H1 (cell line): Measurements from ENCODE around the gene S100A10. TPM values are rescaled to one million over a fixed set of nuclear protein-coding genes. Genes with fewer than 3 reads are reported as not detected.

Experiments used
- CTCF ChIA-PET: fragments of 300-600 bp; sonication (Branson Sonifier 250); formaldehyde crosslinking; loops from one replicate; lab custom pipeline; 2021; ENCODE audit not compliant: partially characterized antibody; lab: Charles Lee
- POLR2A ChIA-PET: fragments of 300-600 bp; sonication (Branson Sonifier 250); formaldehyde crosslinking; loops from one replicate; lab custom pipeline; 2021; ENCODE audit warnings: inconsistent platforms; ENCODE audit not compliant: partially characterized antibody; lab: Charles Lee
- DNase-seq, 2 experiments: peaks; one replicate each; pipeline versions ENCODE4 v3.0.0 to v3.0.0-alpha.2; 2010 to 2022; ENCODE audit warnings: low spot score in 2 of 2, low read depth in 1 of 2, mixed read lengths in 1 of 2
- FAIRE-seq: peaks from 2 replicates; lab custom pipeline; 2011; peaks lifted over from hg19 to GRCh38; lab: Jason Lieb, UNC
- H2AFZ ChIP-seq: 2 replicates; pipeline ENCODE4 v1.8.1; 2012; ENCODE audit warnings: low read length, inconsistent platforms
- H2AK5ac ChIP-seq: 2 replicates; pipeline ENCODE4 v1.6.1; 2013; ENCODE audit warnings: low read depth, low read length
- H2BK120ac ChIP-seq: replicated peaks from 2 replicates; pipeline ENCODE3; 2013; ENCODE audit warnings: low read depth, low read length, inconsistent platforms
- H2BK12ac ChIP-seq: 2 replicates; pipeline ENCODE4 v1.6.1; 2013; ENCODE audit warnings: low read depth, low read length
- H2BK15ac ChIP-seq: 2 replicates; pipeline ENCODE4 v1.6.1; 2013; ENCODE audit warnings: low read length
- H2BK20ac ChIP-seq: 2 replicates; pipeline ENCODE4 v1.6.1; 2013; ENCODE audit warnings: low read length
- H2BK5ac ChIP-seq: 2 replicates; pipeline ENCODE4 v1.6.1; 2013; ENCODE audit warnings: low read depth, low read length
- H3K14ac ChIP-seq: 2 replicates; pipeline ENCODE4 v1.6.1; 2013; ENCODE audit warnings: inconsistent platforms; ENCODE audit not compliant: insufficient read length
- H3K18ac ChIP-seq: 2 replicates; pipeline ENCODE4 v1.6.1; 2013; ENCODE audit warnings: low read length; ENCODE audit errors: extremely low read depth
- H3K23ac ChIP-seq: 2 replicates; pipeline ENCODE4 v1.6.1; 2013; ENCODE audit warnings: inconsistent platforms; ENCODE audit not compliant: insufficient read length
- H3K23me2 ChIP-seq: 2 replicates; pipeline ENCODE4 v1.6.1; 2013; ENCODE audit warnings: low read depth, low read length
- H3K27ac ChIP-seq: 2 replicates; pipeline ENCODE4 v1.6.1; 2011; ENCODE audit warnings: low read depth, low read length, inconsistent platforms
- H3K27me3 ChIP-seq, 4 experiments: replicated peaks in 1 of 4; 1 replicate in 1 of 4; 2 replicates in 3 of 4; pipeline versions ENCODE4 v1.6.1 to v1.8.1; 2011 to 2013; ENCODE audit warnings: low read length in 3 of 4, mild to moderate bottlenecking in 3 of 4, inconsistent platforms in 2 of 4, mixed read lengths in 2 of 4, moderate library complexity in 1 of 4; ENCODE audit not compliant: control insufficient read depth in 3 of 4, insufficient read depth in 3 of 4; ENCODE audit errors: extremely low read depth in 1 of 4
- H3K36me3 ChIP-seq, 4 experiments: 2 replicates each; pipeline versions ENCODE4 v1.6.1 to v1.8.1; 2011 to 2013; ENCODE audit warnings: mild to moderate bottlenecking in 4 of 4, low read length in 3 of 4, moderate library complexity in 2 of 4, control low read depth in 1 of 4, inconsistent platforms in 1 of 4; ENCODE audit not compliant: insufficient read depth in 4 of 4, control insufficient read depth in 2 of 4
- H3K4ac ChIP-seq: replicated peaks from 2 replicates; pipeline ENCODE3; 2013; ENCODE audit warnings: low read length, low read depth, mixed read lengths, inconsistent platforms; ENCODE audit not compliant: insufficient read length
- H3K4me1 ChIP-seq, 4 experiments: replicated peaks in 1 of 4; 1 replicate in 1 of 4; 2 replicates in 3 of 4; pipeline versions ENCODE4 v1.6.1 to v1.8.1; 2011 to 2013; ENCODE audit warnings: low read length in 3 of 4, inconsistent platforms in 2 of 4, mixed read lengths in 1 of 4; ENCODE audit not compliant: insufficient read depth in 4 of 4, control insufficient read depth in 3 of 4
- H3K4me2 ChIP-seq, 2 experiments: 2 replicates each; pipeline versions ENCODE4 v1.6.1 to v1.8.1; 2011 to 2013; ENCODE audit warnings: low read depth in 2 of 2, low read length in 2 of 2, control low read depth in 1 of 2, inconsistent platforms in 1 of 2, mild to moderate bottlenecking in 1 of 2; ENCODE audit not compliant: insufficient read depth in 1 of 2
- H3K4me3 ChIP-seq, 4 experiments: fragments of 200-600, 300-600 bp in 1 of 4; sonication (generic), shearing (Covaris generic), sonication (Bioruptor Twin) in 1 of 4; 2 replicates each; pipeline versions ENCODE4 v1.5.1 to v1.8.1; 2011 to 2016; ENCODE audit warnings: low read length in 4 of 4, low read depth in 3 of 4, control low read depth in 2 of 4, inconsistent platforms in 2 of 4, mild to moderate bottlenecking in 2 of 4, mixed read lengths in 1 of 4, moderate library complexity in 1 of 4; ENCODE audit not compliant: insufficient read depth in 2 of 4; ENCODE audit errors: extremely low read depth in 1 of 4
- H3K56ac ChIP-seq: replicated peaks from 2 replicates; pipeline ENCODE3; 2013; ENCODE audit warnings: low read depth, mild to moderate bottlenecking, mixed read lengths, low read length, inconsistent platforms; ENCODE audit not compliant: insufficient read length
- H3K79me1 ChIP-seq: 2 replicates; pipeline ENCODE4 v1.6.1; 2013; ENCODE audit warnings: low read depth, low read length, control low read depth
- H3K79me2 ChIP-seq, 2 experiments: 2 replicates each; pipeline versions ENCODE4 v1.6.1 to v1.8.1; 2012 to 2013; ENCODE audit warnings: low read length in 2 of 2, mild to moderate bottlenecking in 2 of 2, inconsistent platforms in 1 of 2; ENCODE audit not compliant: insufficient read depth in 2 of 2, control insufficient read depth in 1 of 2
- H3K9ac ChIP-seq, 4 experiments: replicated peaks in 1 of 4; 1 replicate in 1 of 4; 2 replicates in 3 of 4; pipeline versions ENCODE4 v1.6.1 to v1.8.1; 2011 to 2013; ENCODE audit warnings: low read depth in 3 of 4, low read length in 3 of 4, control low read depth in 2 of 4, mild to moderate bottlenecking in 2 of 4, moderate library complexity in 2 of 4, inconsistent platforms in 1 of 4; ENCODE audit errors: extremely low read depth in 1 of 4
- H3K9me3 ChIP-seq, 2 experiments: 2 replicates each; pipeline versions ENCODE4 v1.6.1 to v1.8.1; 2012 to 2013; ENCODE audit warnings: mild to moderate bottlenecking in 2 of 2, moderate library complexity in 2 of 2, control low read depth in 1 of 2, inconsistent platforms in 1 of 2, low read depth in 1 of 2, low read length in 1 of 2, mixed read lengths in 1 of 2; ENCODE audit not compliant: insufficient read depth in 2 of 2
- H4K20me1 ChIP-seq, 2 experiments: replicated peaks in 1 of 2; 2 replicates each; pipeline versions ENCODE3 to v1.8.1; 2011 to 2013; ENCODE audit warnings: inconsistent platforms in 2 of 2, low read length in 2 of 2, mild to moderate bottlenecking in 1 of 2; ENCODE audit not compliant: insufficient read depth in 2 of 2, control insufficient read depth in 1 of 2
- H4K5ac ChIP-seq: 2 replicates; pipeline ENCODE4 v1.6.1; 2013; ENCODE audit warnings: low read length, low read depth, mixed read lengths, inconsistent platforms; ENCODE audit not compliant: insufficient read length
- H4K8ac ChIP-seq: 2 replicates; pipeline ENCODE4 v1.8.0; 2013; ENCODE audit warnings: mild to moderate bottlenecking, moderate library complexity, low read length, inconsistent platforms; ENCODE audit not compliant: insufficient read depth; ENCODE audit errors: extremely low read depth
- H4K91ac ChIP-seq: replicated peaks from 2 replicates; pipeline ENCODE3; 2013; ENCODE audit warnings: low read length, mixed read lengths, inconsistent platforms; ENCODE audit not compliant: insufficient read length
- CBX8 ChIP-seq: fragments of 300-800, 300-1000 bp; sonication (generic); IDR thresholded peaks from 2 replicates; pipeline ENCODE4 v1.7.1; 2016; ENCODE audit warnings: low read depth, low read length, borderline replicate concordance
- EGR1 ChIP-seq: IDR thresholded peaks from 2 replicates; pipeline ENCODE4 v1.6.1; 2011; ENCODE audit warnings: low read depth, low read length, borderline replicate concordance
- EZH2 ChIP-seq: fragments of 200-600 bp; sonication (generic); IDR thresholded peaks from 2 replicates; pipeline ENCODE4 v1.7.1; 2012; ENCODE audit warnings: low read depth, mild to moderate bottlenecking, moderate library complexity, low read length, inconsistent platforms; ENCODE audit not compliant: severe bottlenecking
- GTF2F1 ChIP-seq: IDR thresholded peaks from 2 replicates; pipeline ENCODE4 v1.6.1; 2012; ENCODE audit warnings: low read depth, low read length, improper control_type of control experiment, borderline replicate concordance
- JUN ChIP-seq: IDR thresholded peaks from 2 replicates; pipeline ENCODE4 v1.6.1; 2011; ENCODE audit warnings: low read depth, mild to moderate bottlenecking, improper control_type of control experiment, low read length
- POLR2A ChIP-seq, 2 experiments: IDR thresholded peaks; 1 replicate in 1 of 2; 2 replicates in 1 of 2; pipeline ENCODE4 v1.6.1; 2011; ENCODE audit warnings: low read depth in 2 of 2, low read length in 2 of 2, mild to moderate bottlenecking in 2 of 2; ENCODE audit errors: control extremely low read depth in 1 of 2
- RXRA ChIP-seq: IDR thresholded peaks from 2 replicates; pipeline ENCODE4 v1.6.1; 2011; ENCODE audit warnings: low read depth, mild to moderate bottlenecking, low read length, moderate library complexity; ENCODE audit not compliant: insufficient read depth
- SIX5 ChIP-seq: IDR thresholded peaks from 2 replicates; pipeline ENCODE4 v1.6.1; 2011; ENCODE audit warnings: mild to moderate bottlenecking, low read depth, low read length
- TEAD4 ChIP-seq: IDR thresholded peaks from 2 replicates; pipeline ENCODE4 v1.6.1; 2012; ENCODE audit warnings: low read depth, low read length, inconsistent platforms, mixed read lengths
- polyA plus RNA-seq, 7 experiments: library from polyadenylated mRNA; depleted of rRNA in 3 of 7; stranded (reverse) in 5 of 7; unstranded in 2 of 7; fragments of >200 nt in 5 of 7; fragments of 200-250 nt in 2 of 7; gene quantifications; 1 replicate in 5 of 7; 2 replicates in 1 of 7; 4 replicates in 1 of 7; pipeline versions ENCODE4 v1.2.1 to v1.2.3, GENCODE V29; 2011 to 2013; ENCODE audit warnings: missing spikeins in 2 of 7, mixed read lengths in 2 of 7
- total RNA-seq: library from RNA; stranded (reverse); fragmentation: NEBNext Ultra II Directional; extraction: Animal tissue kit (Norgen Biotek cat#: 25700); gene quantifications from 2 replicates; pipeline ENCODE4 v1.2.1, GENCODE V29; 2021
- TF ChIP-seq, protein P1 (sequence below): IDR thresholded peaks from 2 replicates; pipeline ENCODE4 v1.6.1; 2011; ENCODE audit warnings: low read depth, mild to moderate bottlenecking, low read length; ENCODE audit not compliant: insufficient read depth
- TF ChIP-seq, protein P2 (sequence below): IDR thresholded peaks from 2 replicates; pipeline ENCODE4 v1.6.1; 2012; ENCODE audit warnings: inconsistent platforms

The S100A10 gene
- total and polyA plus RNA-seq, 2 of the 8 experiments (the other 6 are each of a cell fraction or from before 2014, with no cell fraction given) = 23.9 to 231 TPM

DNA sequence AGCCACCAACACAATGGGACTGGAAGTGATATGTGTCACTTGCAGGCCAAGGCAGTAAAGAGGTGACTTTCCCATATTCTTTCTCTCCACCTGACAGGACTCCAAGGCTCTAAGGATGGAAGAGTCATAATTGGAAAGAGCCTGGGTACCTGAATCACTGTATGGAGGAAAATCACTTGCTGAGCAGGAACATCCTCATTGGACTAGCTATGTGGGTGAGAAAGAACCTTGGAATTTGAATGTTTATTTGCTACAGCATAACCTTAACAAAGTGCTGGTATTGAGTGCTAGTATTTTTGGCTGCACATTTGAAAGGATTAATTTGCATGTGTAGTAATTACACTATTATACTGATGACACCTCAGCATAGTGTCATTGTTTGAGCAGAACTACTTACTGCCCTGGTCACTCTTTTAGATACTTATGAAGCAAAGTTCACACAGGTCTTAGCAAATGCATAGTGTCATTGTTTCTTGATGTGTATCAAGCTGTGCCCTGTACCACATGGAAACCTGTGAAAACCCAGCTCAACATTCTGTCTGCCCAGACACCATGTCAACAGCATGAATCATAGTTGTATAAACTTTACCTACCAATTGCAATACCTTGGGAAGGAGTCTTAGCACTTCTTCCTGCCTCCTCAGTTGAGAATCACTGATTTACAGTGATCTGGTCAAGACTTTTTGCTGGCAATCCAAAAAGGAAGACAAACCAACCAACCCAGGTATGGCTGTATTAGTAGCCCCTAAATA is 5.1 kb upstream of the S100A10 start:
- Histone ChIP-seq H3K4ac (no peak overlapping the region), H4K5ac (no peak overlapping the region), H2AK5ac (no peak overlapping the region), H3K27me3 (no peaks in the 10 kb centered on the region; a peak in 2 of 7 replicates), H3K4me2 (no peak overlapping the region), H2BK12ac (no peak overlapping the region), H3K9me3 (no peaks in the 10 kb centered on the region), H2BK5ac (no peak overlapping the region), H3K56ac (no peak overlapping the region), H3K4me1 (peaks cover 3 to 8% (median 7%) of the 10 kb centered on the region in 4 experiments; a peak in 5 of 7 replicates), H3K23me2 (peaks cover 4% of the 10 kb centered on the region; the same call in 1 of the 2 replicates), H3K4me3 (no peak overlapping the region), H3K27ac (no peak overlapping the region), H3K36me3 (no peaks in the 10 kb centered on the region), H3K9ac (no peak overlapping the region), H2AFZ (no peak overlapping the region), H2BK120ac (no peak overlapping the region), H2BK20ac (no peak overlapping the region), H4K8ac (no peak overlapping the region), H4K91ac (no peak overlapping the region), H3K14ac (no peak overlapping the region), H4K20me1 (no peaks in the 10 kb centered on the region), H2BK15ac (no peak overlapping the region), H3K23ac (no peak overlapping the region), H3K79me2 (no peaks in the 10 kb centered on the region), H3K18ac (no peak overlapping the region), H3K79me1 (no peaks in the 10 kb centered on the region)
- FAIRE-seq (no peak), DNase-seq (no peak)
- CTCF ChIA-PET = interaction anchor here (0.6 to 31.0 kb wide), 17 partner anchors 14 to 390 kb away, joined by 3 to 553 read pairs (median 6); no protein-coding TSS in a partner anchor
- TF ChIP-seq CBX8 = no peak
- TF ChIP-seq, protein P1, sequence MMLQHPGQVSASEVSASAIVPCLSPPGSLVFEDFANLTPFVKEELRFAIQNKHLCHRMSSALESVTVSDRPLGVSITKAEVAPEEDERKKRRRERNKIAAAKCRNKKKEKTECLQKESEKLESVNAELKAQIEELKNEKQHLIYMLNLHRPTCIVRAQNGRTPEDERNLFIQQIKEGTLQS = no peak
- TF ChIP-seq, protein P2, sequence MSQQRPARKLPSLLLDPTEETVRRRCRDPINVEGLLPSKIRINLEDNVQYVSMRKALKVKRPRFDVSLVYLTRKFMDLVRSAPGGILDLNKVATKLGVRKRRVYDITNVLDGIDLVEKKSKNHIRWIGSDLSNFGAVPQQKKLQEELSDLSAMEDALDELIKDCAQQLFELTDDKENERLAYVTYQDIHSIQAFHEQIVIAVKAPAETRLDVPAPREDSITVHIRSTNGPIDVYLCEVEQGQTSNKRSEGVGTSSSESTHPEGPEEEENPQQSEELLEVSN = no peak
- TF ChIP-seq POLR2A (IDR thresholded peaks at IDR 0.05; ENCODE audit: control extremely low read depth in 1 of 2, low read depth in 2 of 2, low read length in 2 of 2) = no peak
- no peak for TF ChIP-seq GTF2F1
- no peak for TF ChIP-seq EGR1
- no peak for TF ChIP-seq SIX5
- no peak for TF ChIP-seq RXRA
- no peak for TF ChIP-seq JUN
- no peak for TF ChIP-seq EZH2
- TF ChIP-seq TEAD4 = no peak
- POLR2A ChIA-PET = interaction anchor here (0.6 to 1.9 kb wide), 2 partner anchors 26 to 29 kb away, joined by 3 to 7 read pairs; no protein-coding TSS in a partner anchor
